SK-N-SH (cell line): ENCODE results near the gene ZEB1. TPM values are rescaled to one million over a fixed set of nuclear protein-coding genes. Genes with fewer than 3 reads are reported as not detected.

Experiments
- CTCF ChIA-PET: fragments of 300-600, 350-600 bp; formaldehyde crosslinking; extraction: SDS; loops from one replicate; lab custom pipeline; 2021; lab: Yijun Ruan, JAX
- POLR2A ChIA-PET: fragments of 350-600 bp; sonication (Branson Sonifier 250); formaldehyde crosslinking; extraction: SDS; loops from one replicate; lab custom pipeline; 2020; ENCODE audit warnings: antibody characterized with exemption, inconsistent platforms; lab: Yijun Ruan, JAX
- DNase-seq: peaks from one replicate; pipeline ENCODE4 v3.0.0; 2012
- H2AFZ ChIP-seq: fragments of 200-600 bp; sonication (generic); 2 replicates; pipeline ENCODE4 v1.8.1; 2016; ENCODE audit warnings: antibody characterized with exemption, mild to moderate bottlenecking, low read depth
- H3F3A ChIP-seq: fragments of 200-600 bp; sonication (generic); replicated peaks from 2 replicates; pipeline ENCODE3; 2016; ENCODE audit warnings: antibody characterized with exemption, mild to moderate bottlenecking; ENCODE audit not compliant: insufficient read depth
- H3K27ac ChIP-seq, 2 experiments: fragments of 200-500 bp in 1 of 2; fragments of 200-600 bp in 1 of 2; sonication (Bioruptor generic) in 1 of 2; sonication (generic), shearing (Covaris generic) in 1 of 2; 2 replicates each; pipeline versions ENCODE4 v1.5.1 to v1.6.1; 2014 to 2016; ENCODE audit warnings: low read depth in 2 of 2, inconsistent platforms in 1 of 2, low read length in 1 of 2, mild to moderate bottlenecking in 1 of 2, mixed read lengths in 1 of 2
- H3K27me3 ChIP-seq: fragments of 200-600 bp; sonication (generic), shearing (Covaris generic); 2 replicates; pipeline ENCODE4 v1.6.1; 2016; ENCODE audit warnings: mixed run types; ENCODE audit not compliant: insufficient read depth
- H3K36me3 ChIP-seq, 2 experiments: fragments of 200-500 bp in 1 of 2; fragments of 200-600 bp in 1 of 2; sonication (Bioruptor generic) in 1 of 2; sonication (generic) in 1 of 2; replicated peaks in 1 of 2; 2 replicates each; pipeline versions ENCODE3 to v1.5.1; 2014 to 2016; ENCODE audit warnings: low read length in 1 of 2, mild to moderate bottlenecking in 1 of 2; ENCODE audit not compliant: insufficient read depth in 2 of 2, control insufficient read depth in 1 of 2
- H3K4me1 ChIP-seq, 2 experiments: fragments of 200-500 bp in 1 of 2; fragments of 200-600 bp in 1 of 2; sonication (Bioruptor generic) in 1 of 2; sonication (generic), shearing (Covaris generic) in 1 of 2; 2 replicates each; pipeline versions ENCODE4 v1.5.1 to v1.6.1; 2014 to 2016; ENCODE audit warnings: low read depth in 1 of 2, low read length in 1 of 2, mixed run types in 1 of 2; ENCODE audit not compliant: insufficient read depth in 2 of 2, control insufficient read depth in 1 of 2
- H3K4me2 ChIP-seq: fragments of 200-600 bp; sonication (generic), shearing (Covaris generic); 2 replicates; pipeline ENCODE4 v1.6.1; 2017; ENCODE audit warnings: mixed run types
- H3K4me3 ChIP-seq, 2 experiments: fragments of 200-500 bp in 1 of 2; fragments of 200-600 bp in 1 of 2; sonication (Bioruptor generic) in 1 of 2; sonication (generic), shearing (Covaris generic) in 1 of 2; 2 replicates each; pipeline versions ENCODE4 v1.5.1 to v1.8.1; 2014 to 2016; ENCODE audit warnings: low read depth in 2 of 2, inconsistent platforms in 1 of 2, low read length in 1 of 2, mild to moderate bottlenecking in 1 of 2, mixed read lengths in 1 of 2, moderate library complexity in 1 of 2
- H3K79me2 ChIP-seq: fragments of 200-600 bp; sonication (generic); 2 replicates; pipeline ENCODE4 v1.8.1; 2017; ENCODE audit warnings: mild to moderate bottlenecking; ENCODE audit not compliant: insufficient read depth
- H3K9ac ChIP-seq: fragments of 200-600 bp; sonication (generic); 2 replicates; pipeline ENCODE4 v1.6.1; 2017; ENCODE audit warnings: mixed run types
- H3K9me2 ChIP-seq: fragments of 200-600 bp; sonication (generic); 2 replicates; pipeline ENCODE4 v1.6.1; 2017; ENCODE audit warnings: mixed run types
- H3K9me3 ChIP-seq: fragments of 200-600 bp; sonication (generic); 2 replicates; pipeline ENCODE4 v1.6.1; 2017; ENCODE audit warnings: mixed run types, mild to moderate bottlenecking, moderate library complexity
- H4K20me1 ChIP-seq: fragments of 200-600 bp; sonication (generic); 2 replicates; pipeline ENCODE4 v1.6.1; 2017; ENCODE audit warnings: mild to moderate bottlenecking, mixed run types; ENCODE audit not compliant: insufficient read depth
- CTCF ChIP-seq: fragments of 200-600 bp; sonication (generic); IDR thresholded peaks from 2 replicates; pipeline ENCODE4 v1.6.1; 2017; ENCODE audit warnings: antibody characterized with exemption, mild to moderate bottlenecking, moderate library complexity
- EP300 ChIP-seq, 2 experiments: IDR thresholded peaks; 2 replicates each; pipeline versions ENCODE4 v1.4.0 to v1.6.1; 2012; ENCODE audit warnings: borderline replicate concordance in 1 of 2, low read depth in 1 of 2, low read length in 1 of 2
- EZH2phosphoT487 ChIP-seq: fragments of 200-600 bp; sonication (generic); IDR thresholded peaks from 2 replicates; pipeline ENCODE4 v1.6.1; 2017; ENCODE audit warnings: low read depth, mixed run types, mild to moderate bottlenecking, antibody characterized with exemption, moderate library complexity, borderline replicate concordance
- GATA2 ChIP-seq: sonication (generic); formaldehyde crosslinking; IDR thresholded peaks from 2 replicates; pipeline ENCODE4 v1.5.0; 2020; ENCODE audit warnings: mild to moderate bottlenecking, missing genetic modification reagents
- NFIC ChIP-seq: IDR thresholded peaks from 2 replicates; pipeline ENCODE4 v1.4.0; 2012; ENCODE audit warnings: borderline replicate concordance
- RAD21 ChIP-seq: IDR thresholded peaks from 2 replicates; pipeline ENCODE4 v1.6.1; 2012; ENCODE audit warnings: mild to moderate bottlenecking, low read length
- TAF1 ChIP-seq: IDR thresholded peaks from 2 replicates; pipeline ENCODE4 v1.6.1; 2012; ENCODE audit warnings: low read depth, mild to moderate bottlenecking, low read length, moderate library complexity, borderline replicate concordance
- TCF12 ChIP-seq: IDR thresholded peaks from 2 replicates; pipeline ENCODE4 v1.4.0; 2012
- YY1 ChIP-seq: IDR thresholded peaks from 2 replicates; pipeline ENCODE4 v1.4.0; 2012; ENCODE audit warnings: low read depth, mild to moderate bottlenecking
- ZBTB33 ChIP-seq: IDR thresholded peaks from 2 replicates; pipeline ENCODE4 v1.4.0; 2012; ENCODE audit warnings: low read depth, borderline replicate concordance
- polyA plus RNA-seq, 3 experiments: library from polyadenylated mRNA; depleted of rRNA; stranded (reverse); fragments of >200 nt; gene quantifications; 2 replicates each; pipeline ENCODE4 v1.2.3, GENCODE V29; 2012
- TF ChIP-seq, protein P1 (sequence below): IDR thresholded peaks from 2 replicates; pipeline ENCODE4 v1.6.1; 2012; ENCODE audit warnings: mild to moderate bottlenecking, low read depth, low read length, moderate library complexity
- TF ChIP-seq, protein P2 (sequence below): IDR thresholded peaks from 2 replicates; pipeline ENCODE4; 2012
- TF ChIP-seq, protein P3 (sequence below): IDR thresholded peaks from 2 replicates; pipeline ENCODE4 v1.4.0; 2012; ENCODE audit warnings: low read depth, borderline replicate concordance

ZEB1 gene
- polyA plus RNA-seq, 1 of the 3 experiments (the other 2 are of a cell fraction), result 5.4 TPM

- TF ChIP-seq, protein P1, sequence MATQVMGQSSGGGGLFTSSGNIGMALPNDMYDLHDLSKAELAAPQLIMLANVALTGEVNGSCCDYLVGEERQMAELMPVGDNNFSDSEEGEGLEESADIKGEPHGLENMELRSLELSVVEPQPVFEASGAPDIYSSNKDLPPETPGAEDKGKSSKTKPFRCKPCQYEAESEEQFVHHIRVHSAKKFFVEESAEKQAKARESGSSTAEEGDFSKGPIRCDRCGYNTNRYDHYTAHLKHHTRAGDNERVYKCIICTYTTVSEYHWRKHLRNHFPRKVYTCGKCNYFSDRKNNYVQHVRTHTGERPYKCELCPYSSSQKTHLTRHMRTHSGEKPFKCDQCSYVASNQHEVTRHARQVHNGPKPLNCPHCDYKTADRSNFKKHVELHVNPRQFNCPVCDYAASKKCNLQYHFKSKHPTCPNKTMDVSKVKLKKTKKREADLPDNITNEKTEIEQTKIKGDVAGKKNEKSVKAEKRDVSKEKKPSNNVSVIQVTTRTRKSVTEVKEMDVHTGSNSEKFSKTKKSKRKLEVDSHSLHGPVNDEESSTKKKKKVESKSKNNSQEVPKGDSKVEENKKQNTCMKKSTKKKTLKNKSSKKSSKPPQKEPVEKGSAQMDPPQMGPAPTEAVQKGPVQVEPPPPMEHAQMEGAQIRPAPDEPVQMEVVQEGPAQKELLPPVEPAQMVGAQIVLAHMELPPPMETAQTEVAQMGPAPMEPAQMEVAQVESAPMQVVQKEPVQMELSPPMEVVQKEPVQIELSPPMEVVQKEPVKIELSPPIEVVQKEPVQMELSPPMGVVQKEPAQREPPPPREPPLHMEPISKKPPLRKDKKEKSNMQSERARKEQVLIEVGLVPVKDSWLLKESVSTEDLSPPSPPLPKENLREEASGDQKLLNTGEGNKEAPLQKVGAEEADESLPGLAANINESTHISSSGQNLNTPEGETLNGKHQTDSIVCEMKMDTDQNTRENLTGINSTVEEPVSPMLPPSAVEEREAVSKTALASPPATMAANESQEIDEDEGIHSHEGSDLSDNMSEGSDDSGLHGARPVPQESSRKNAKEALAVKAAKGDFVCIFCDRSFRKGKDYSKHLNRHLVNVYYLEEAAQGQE, result no peak
- TF ChIP-seq NFIC (no peak), TAF1 (no peak), YY1 (no peak), RAD21 (no peak)
- TF ChIP-seq, protein P2, sequence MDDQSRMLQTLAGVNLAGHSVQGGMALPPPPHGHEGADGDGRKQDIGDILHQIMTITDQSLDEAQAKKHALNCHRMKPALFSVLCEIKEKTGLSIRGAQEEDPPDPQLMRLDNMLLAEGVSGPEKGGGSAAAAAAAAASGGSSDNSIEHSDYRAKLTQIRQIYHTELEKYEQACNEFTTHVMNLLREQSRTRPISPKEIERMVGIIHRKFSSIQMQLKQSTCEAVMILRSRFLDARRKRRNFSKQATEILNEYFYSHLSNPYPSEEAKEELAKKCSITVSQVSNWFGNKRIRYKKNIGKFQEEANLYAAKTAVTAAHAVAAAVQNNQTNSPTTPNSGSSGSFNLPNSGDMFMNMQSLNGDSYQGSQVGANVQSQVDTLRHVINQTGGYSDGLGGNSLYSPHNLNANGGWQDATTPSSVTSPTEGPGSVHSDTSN, result no peak
- TF ChIP-seq, protein P3, sequence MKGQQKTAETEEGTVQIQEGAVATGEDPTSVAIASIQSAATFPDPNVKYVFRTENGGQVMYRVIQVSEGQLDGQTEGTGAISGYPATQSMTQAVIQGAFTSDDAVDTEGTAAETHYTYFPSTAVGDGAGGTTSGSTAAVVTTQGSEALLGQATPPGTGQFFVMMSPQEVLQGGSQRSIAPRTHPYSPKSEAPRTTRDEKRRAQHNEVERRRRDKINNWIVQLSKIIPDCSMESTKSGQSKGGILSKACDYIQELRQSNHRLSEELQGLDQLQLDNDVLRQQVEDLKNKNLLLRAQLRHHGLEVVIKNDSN, result no peak
Measured at GRCh38 chr10:31526681-31527080, 207.7 kb downstream of the ZEB1 start (continued).

DNA sequence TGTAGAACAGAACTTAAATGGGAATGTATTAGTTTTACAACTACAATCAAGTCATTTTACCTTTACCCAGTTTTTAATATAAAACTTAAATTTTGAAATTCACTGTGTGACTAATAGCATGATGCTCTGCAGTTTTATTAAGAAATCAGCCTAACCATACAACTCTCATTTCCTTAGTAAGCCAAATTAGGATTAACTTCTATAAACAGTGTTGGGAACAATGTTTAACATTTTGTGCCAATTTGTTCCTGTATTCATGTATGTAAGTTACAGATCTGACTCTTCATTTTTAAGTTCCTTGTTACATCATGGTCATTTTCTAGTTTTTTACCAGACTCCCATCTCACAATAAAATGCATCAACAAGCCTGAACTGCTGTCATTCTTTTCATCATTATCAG is 209.8 kb downstream of the ZEB1 start:
- no peaks in the 10 kb centered on the region for H3K79me2 ChIP-seq
- H3F3A ChIP-seq, result peaks cover 10% of the 10 kb centered on the region
- no peak overlapping the region for H2AFZ ChIP-seq
- no peak for DNase-seq
- no peaks in the 10 kb centered on the region for H4K20me1 ChIP-seq
- no peaks in the 10 kb centered on the region for H3K9me3 ChIP-seq
- no peaks in the 10 kb centered on the region for H3K9me2 ChIP-seq
- H3K36me3 ChIP-seq, result peaks cover 15 to 31% of the 10 kb centered on the region in 2 experiments
- no peaks in the 10 kb centered on the region for H3K27me3 ChIP-seq
- no peak overlapping the region for H3K4me2 ChIP-seq
- no peak for TF ChIP-seq EZH2phosphoT487
- TF ChIP-seq GATA2 (CRISPR knock-in tag), result no peak
- no peak for TF ChIP-seq NFIC
- TF ChIP-seq ZBTB33, result no peak
- TF ChIP-seq TCF12, result no peak
- TF ChIP-seq EP300 (IDR thresholded peaks at IDR 0.05; ENCODE audit: borderline replicate concordance in 1 of 2, low read depth in 1 of 2, low read length in 1 of 2), result no peak
- no peak for TF ChIP-seq TAF1
- TF ChIP-seq, protein P1, result no peak
- no peak for TF ChIP-seq CTCF
- TF ChIP-seq RAD21, result no peak
- ChIA-PET CTCF (no interaction called here), POLR2A (no interaction called here)
- no peak overlapping the region for H3K27ac ChIP-seq
- H3K4me3 ChIP-seq, result no peak overlapping the region
- H3K9ac ChIP-seq, result no peak overlapping the region
- H3K4me1 ChIP-seq, result no peaks in the 10 kb centered on the region; a peak in 1 of 4 replicates
